Spleen (tissue), 11 donors: Measurements from ENCODE around the gene NRIP3. TPM values are rescaled to one million over a fixed set of nuclear protein-coding genes. Genes with fewer than 3 reads are reported as not detected.

Source experiments
- DNase-seq: peaks from one replicate; pipeline ENCODE4 v3.0.0-alpha.2; 2020
- H3K27ac ChIP-seq, 8 donors: fragments of 200-600 bp; sonication (generic) in 7 of 8; 1 replicate in 4 of 8; 2 replicates in 4 of 8; pipeline versions ENCODE4 v1.5.0 to v1.8.0; 2016 to 2021; ENCODE audit warnings: inconsistent platforms in 4 of 8, mild to moderate bottlenecking in 4 of 8, moderate library complexity in 1 of 8
- H3K27me3 ChIP-seq, 7 donors: fragments of 200-600 bp; sonication (generic) in 6 of 7; replicated peaks in 1 of 7; 1 replicate in 4 of 7; 2 replicates in 3 of 7; pipeline versions ENCODE4 v1.5.0 to v1.8.0; 2016 to 2021; ENCODE audit warnings: inconsistent platforms in 3 of 7, mild to moderate bottlenecking in 1 of 7
- H3K36me3 ChIP-seq, 6 donors: fragments of 200-600 bp; sonication (generic) in 5 of 6; 1 replicate in 4 of 6; 2 replicates in 2 of 6; pipeline versions ENCODE4 v1.5.0 to v1.8.0; 2016 to 2021; ENCODE audit warnings: inconsistent platforms in 2 of 6
- H3K4me1 ChIP-seq, 6 donors: fragments of 200-600 bp; sonication (generic) in 5 of 6; 1 replicate in 3 of 6; 2 replicates in 3 of 6; pipeline versions ENCODE4 v1.5.0 to v1.8.0; 2016 to 2021; ENCODE audit warnings: inconsistent platforms in 3 of 6
- H3K4me3 ChIP-seq, 8 donors: fragments of 200-600 bp; sonication (generic) in 7 of 8; 1 replicate in 4 of 8; 2 replicates in 4 of 8; pipeline versions ENCODE4 v1.5.0 to v1.8.0; 2016 to 2021; ENCODE audit warnings: inconsistent platforms in 4 of 8, mild to moderate bottlenecking in 4 of 8, moderate library complexity in 2 of 8
- H3K9me3 ChIP-seq, 8 donors: fragments of 200-600 bp; sonication (generic) in 7 of 8; 1 replicate in 4 of 8; 2 replicates in 4 of 8; pipeline versions ENCODE4 v1.5.0 to v1.8.0; 2016 to 2021; ENCODE audit warnings: inconsistent platforms in 4 of 8
- CTCF ChIP-seq, 11 experiments: fragments of 200-600 bp in 7 of 11; fragments of 450-650 bp in 4 of 11; sonication (generic) in 4 of 11; IDR thresholded peaks in 8 of 11; conservative IDR thresholded peaks in 3 of 11; 1 replicate in 7 of 11; 2 replicates in 4 of 11; pipeline versions ENCODE4 v1.4.0 to v1.8.0; 2016 to 2021; ENCODE audit warnings: antibody characterized with exemption in 11 of 11, inconsistent platforms in 4 of 11, mild to moderate bottlenecking in 1 of 11
- POLR2A ChIP-seq, 3 donors: fragments of 450-650 bp; IDR thresholded peaks; one replicate each; pipeline ENCODE4 v1.5.1; 2017; ENCODE audit warnings: antibody characterized with exemption in 3 of 3, mild to moderate bottlenecking in 1 of 3
- POLR2AphosphoS5 ChIP-seq, 3 donors: sonication (generic); formaldehyde crosslinking; IDR thresholded peaks; one replicate each; pipeline ENCODE4 v1.5.1; 2017; ENCODE audit warnings: antibody characterized with exemption in 3 of 3
- WGBS, 5 donors: extraction: QIAGEN DNeasy Blood & Tissue Kit in 3 of 5; methylation state at CpG; one replicate each; pipeline versions ENCODE4 v1.1.5 to v1.1.7; 2013 to 2018; 5-methylcytosine and 5-hydroxymethylcytosine counted together
- intact Hi-C: fragments of 100-400 bp; cut with DNase I; formaldehyde crosslinking; loops from one replicate; pipeline ENCODE4 v1.15.0; 2023; ENCODE audit warnings: low total_unique reads
- polyA plus RNA-seq, 3 donors: library from polyadenylated mRNA; stranded (reverse); fragments of 200-250 nt; gene quantifications; one replicate each; pipeline ENCODE4 v1.2.1, GENCODE V29; 2013
- small RNA-seq, 4 donors: library from RNA; depleted of rRNA; stranded (forward); fragments of <200 nt; gene quantifications; one replicate each; pipeline ENCODE3, GENCODE V24; 2016
- total RNA-seq, 7 donors: library from RNA; depleted of rRNA in 3 of 7; stranded (reverse); fragments of >200 nt in 3 of 7; fragmentation: NEBNext Ultra II Directional in 4 of 7; extraction: Animal tissue kit (Norgen Biotek cat#: 25700) in 4 of 7; gene quantifications; one replicate each; pipeline versions ENCODE4 v1.1.0 to v1.2.1, GENCODE V29; 2016 to 2021
- donor health status: healthy with polysubstance abuse.
- donor health status: DM: no; HTN: no; CAD: no; lungs with moderate emphysema.
- donor health status: DM: no; HTN: no; CAD: no.
- donor health status: Bipolar disorder and iron deficiency.
- donor health status: healthy.
- donor health status: DM: no; HTN: no; CAD: no.
- donor health status: DM: yes; HTN: yes; CAD: no.

The NRIP3 gene
- total and polyA plus RNA-seq, 10 donors: 0.02 to 1.8 (median 0.58) TPM

DNA sequence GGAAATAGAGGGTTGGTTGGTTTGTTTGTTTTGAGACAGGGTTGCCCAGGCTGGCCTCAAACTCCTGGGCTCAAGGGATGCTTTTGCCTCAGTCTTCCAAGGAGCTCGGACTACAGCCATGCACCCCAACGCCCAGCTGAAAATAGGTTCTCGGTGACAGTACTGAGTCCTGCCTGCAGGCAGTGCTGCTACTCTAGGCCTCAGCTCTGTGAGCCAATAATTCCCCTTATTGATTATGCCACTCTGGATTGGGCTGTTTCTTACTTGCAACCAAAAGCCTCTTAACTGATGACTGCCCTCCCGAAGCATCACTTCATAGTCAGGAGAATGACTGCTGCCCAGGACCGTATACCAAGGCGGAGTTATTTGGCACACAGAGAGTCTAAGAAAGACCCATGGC, 69.9 kb downstream of the NRIP3 start:
- no peak overlapping the region for H3K4me3 ChIP-seq
- no peaks in the 10 kb centered on the region for H3K27me3 ChIP-seq
- DNase-seq: no peak
- WGBS, 5 donors: 82 to 98% (median 92%) methylated on average over 6 of the region's 6 CpGs
- H3K36me3 ChIP-seq: no peaks in the 10 kb centered on the region
- H3K27ac ChIP-seq: no peak overlapping the region
- intact Hi-C loops: no loop called here
- TF ChIP-seq POLR2AphosphoS5 (IDR thresholded peaks at IDR 0.05) (no peak), POLR2A (IDR thresholded peaks at IDR 0.05) (no peak), CTCF (IDR thresholded peaks at IDR 0.05 in 8 of 11, conservative IDR thresholded peaks at IDR 0.05 in 3 of 11) (no peak)
- H3K4me1 ChIP-seq: no peaks in the 10 kb centered on the region
- no peaks in the 10 kb centered on the region for H3K9me3 ChIP-seq

GRCh38 chr11:8932564-8933180, 71.1 kb downstream of the NRIP3 start, which contains the start of gene C11orf16:
Gene C11orf16 (minus strand): TSS chr11:8932947. CDS start chr11:8932308, 639 bp downstream.
- intact Hi-C loops: no loop called here
- H3K9me3 ChIP-seq: no peaks in the 10 kb centered on the region
- no peaks in the 10 kb centered on the region for H3K36me3 ChIP-seq
- no peak within 1 kb of the TSS for H3K4me3 ChIP-seq
- DNase-seq: no peak
- H3K4me1 ChIP-seq: no peaks in the 10 kb centered on the region
- TF ChIP-seq CTCF (IDR thresholded peaks at IDR 0.05 in 8 of 11, conservative IDR thresholded peaks at IDR 0.05 in 3 of 11) (no peak), POLR2AphosphoS5 (IDR thresholded peaks at IDR 0.05) (no peak), POLR2A (IDR thresholded peaks at IDR 0.05) (no peak)
- H3K27me3 ChIP-seq: no peaks in the 10 kb centered on the region
- 75 to 89% (median 80%) methylated on average over 12 of the region's 12 CpGs for WGBS, 5 donors
- H3K27ac ChIP-seq: no peak within 1 kb of the TSS

Small RNA genes lying within 50 kb of the gene (small RNA-seq; reads per million reads assigned to genes)
- 0 reads per million in 4 donors for gene RF00019

Other genes starting within 250 kb of the NRIP3 start
- gene AKIP1, start 92.8 kb downstream of the NRIP3 start, total RNA-seq: 10 to 100 TPM; 17.7 to 33.6 (median 26.6) TPM
- gene AKIP1, start 92.8 kb downstream of the NRIP3 start, polyA plus RNA-seq: 10 to 100 TPM in 2 of 3 donors, 1 to 10 TPM in 1; 9.8 to 25.3 (median 17.0) TPM
- not detected for gene C11orf16, start 71.1 kb downstream of the NRIP3 start, total RNA-seq
- not detected for gene C11orf16, start 71.1 kb downstream of the NRIP3 start, polyA plus RNA-seq
- gene ASCL3, start 61.0 kb downstream of the NRIP3 start, total RNA-seq: not detected
- not detected for gene ASCL3, start 61.0 kb downstream of the NRIP3 start, polyA plus RNA-seq
- gene TMEM9B, start 39.6 kb downstream of the NRIP3 start, total RNA-seq: 10 to 100 TPM; 31.5 to 56.5 (median 46.0) TPM
- gene TMEM9B, start 39.6 kb downstream of the NRIP3 start, polyA plus RNA-seq: 10 to 100 TPM; 30.2 to 39.5 (median 34.2) TPM
- gene SCUBE2, start 87.6 kb upstream of the NRIP3 start, total RNA-seq: 10 to 100 TPM in 4 of 7 donors, 1 to 10 TPM in 3; 4.8 to 28.6 (median 10.5) TPM
- gene SCUBE2, start 87.6 kb upstream of the NRIP3 start, polyA plus RNA-seq: 1 to 10 TPM; 2.4 to 5.5 (median 3.0) TPM